ENCODE data around the gene VMO1. TPM values are rescaled to one million over a fixed set of nuclear protein-coding genes. Genes with fewer than 3 reads are reported as not detected.

Gene VMO1
- total RNA-seq, 1 experiment from 2014 or later: not detected

DNA sequence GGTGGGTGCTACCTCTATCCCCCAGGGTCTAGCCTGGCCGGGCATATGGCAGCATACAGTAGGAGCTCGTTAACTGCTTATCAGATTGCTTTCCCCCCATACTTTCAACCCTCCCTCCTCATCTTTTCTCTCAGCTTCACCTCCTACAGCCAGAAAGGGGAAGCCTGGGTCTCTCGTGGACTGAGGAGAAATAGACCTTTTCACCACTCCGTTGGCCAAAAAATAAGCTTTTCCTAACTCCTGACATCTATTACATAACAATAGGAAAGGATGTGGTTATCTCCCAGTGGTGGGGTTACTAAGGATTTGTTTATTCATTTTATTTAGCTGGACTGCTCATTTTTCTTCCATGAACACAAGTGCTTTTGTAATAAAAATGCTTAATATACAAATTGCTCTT, 37.5 kb downstream of the VMO1 start:
- Histone ChIP-seq H3T11ph (ENCODE audit: low read length) (no peak overlapping the region), H3K27ac (ENCODE audit: insufficient read length, low read depth, low read length) (no peak overlapping the region), H3K18ac (ENCODE audit: insufficient read length, low read depth, low read length) (no peak overlapping the region), H3K79me2 (ENCODE audit: insufficient read depth, low read length) (no peaks in the 10 kb centered on the region), H2AFZ (ENCODE audit: low read length) (no peak overlapping the region), H4K5ac (ENCODE audit: insufficient read length, low read depth, low read length) (no peak overlapping the region), H3K9me3 (ENCODE audit: control insufficient read depth, low read depth, low read length) (no peaks in the 10 kb centered on the region), H3K23me2 (ENCODE audit: insufficient read length, low read depth, low read length, poor library complexity, severe bottlenecking) (no peaks in the 10 kb centered on the region), H2BK12ac (ENCODE audit: insufficient read length, low read depth, low read length) (no peak overlapping the region), H2BK5ac (ENCODE audit: insufficient read length, low read length) (no peak overlapping the region), H4K20me1 (ENCODE audit: control insufficient read depth, insufficient read depth, insufficient read length) (no peaks in the 10 kb centered on the region), H2BK120ac (ENCODE audit: low read depth, low read length, poor library complexity, severe bottlenecking) (no peak overlapping the region), H4K8ac (replicated peaks; ENCODE audit: insufficient read length, low read depth, low read length) (no peak overlapping the region), H4K91ac (ENCODE audit: insufficient read length, low read depth, low read length) (no peak overlapping the region), H3K9ac (ENCODE audit: extremely low read depth, insufficient read length, low read length) (no peak overlapping the region), H2BK15ac (ENCODE audit: low read depth, low read length) (no peak overlapping the region), H3K14ac (ENCODE audit: insufficient read depth, low read length) (no peak overlapping the region), H3K23ac (ENCODE audit: insufficient read length, low read depth, low read length) (no peak overlapping the region), H3K4me1 (ENCODE audit: insufficient read depth, low read length) (no peaks in the 10 kb centered on the region), H3K56ac (ENCODE audit: insufficient read length, low read depth, low read length) (no peak overlapping the region), H3K4ac (ENCODE audit: low read depth, low read length) (no peak overlapping the region), H3K4me2 (ENCODE audit: insufficient read depth, insufficient read length, low read length) (no peak overlapping the region), H2AK5ac (ENCODE audit: insufficient read length, low read length) (no peak overlapping the region), H3K79me1 (ENCODE audit: insufficient read depth, low read depth, low read length, poor library complexity, severe bottlenecking) (no peaks in the 10 kb centered on the region), H3K27me3 (ENCODE audit: insufficient read depth, low read length) (no peaks in the 10 kb centered on the region; the same call in 1 of the 2 replicates), H2BK20ac (ENCODE audit: low read depth, low read length, poor library complexity, severe bottlenecking) (no peak overlapping the region)
- Mint-ChIP-seq H3K27ac (no peak overlapping the region), H3K4me3 (no peak overlapping the region), H3K4me1 (peaks cover 20 to 21% of the 10 kb centered on the region in 2 experiments), H3K9me3 (no peaks in the 10 kb centered on the region), H3K36me3 (ENCODE audit: insufficient read depth in 1 of 3, low read depth in 3 of 3) (no peaks in the 10 kb centered on the region), H3K27me3 (ENCODE audit: low read depth) (peaks cover 63% of the 10 kb centered on the region)
- DNase-seq: no peak
- WGBS (ENCODE audit: extremely low coverage, insufficient read length, low lambda C conversion rate): no CpG with 5 or more reads among the region's 4 CpGs
- TF ChIP-seq, protein P1, sequence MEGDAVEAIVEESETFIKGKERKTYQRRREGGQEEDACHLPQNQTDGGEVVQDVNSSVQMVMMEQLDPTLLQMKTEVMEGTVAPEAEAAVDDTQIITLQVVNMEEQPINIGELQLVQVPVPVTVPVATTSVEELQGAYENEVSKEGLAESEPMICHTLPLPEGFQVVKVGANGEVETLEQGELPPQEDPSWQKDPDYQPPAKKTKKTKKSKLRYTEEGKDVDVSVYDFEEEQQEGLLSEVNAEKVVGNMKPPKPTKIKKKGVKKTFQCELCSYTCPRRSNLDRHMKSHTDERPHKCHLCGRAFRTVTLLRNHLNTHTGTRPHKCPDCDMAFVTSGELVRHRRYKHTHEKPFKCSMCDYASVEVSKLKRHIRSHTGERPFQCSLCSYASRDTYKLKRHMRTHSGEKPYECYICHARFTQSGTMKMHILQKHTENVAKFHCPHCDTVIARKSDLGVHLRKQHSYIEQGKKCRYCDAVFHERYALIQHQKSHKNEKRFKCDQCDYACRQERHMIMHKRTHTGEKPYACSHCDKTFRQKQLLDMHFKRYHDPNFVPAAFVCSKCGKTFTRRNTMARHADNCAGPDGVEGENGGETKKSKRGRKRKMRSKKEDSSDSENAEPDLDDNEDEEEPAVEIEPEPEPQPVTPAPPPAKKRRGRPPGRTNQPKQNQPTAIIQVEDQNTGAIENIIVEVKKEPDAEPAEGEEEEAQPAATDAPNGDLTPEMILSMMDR (conservative IDR thresholded peaks at IDR 0.05): no peak
